Activated T-cell treated with anti-CD3 and anti-CD28 coated beads, Interleukin-2, amount 50 U/mL, for 1 hour (primary cell): ENCODE results near the gene ASIC4.
A peak's percentile ranks its signal among the peaks of the same experiment; 100 is the strongest.

ENCODE experiments used
- DNase-seq: peaks from one replicate; pipeline ENCODE4 v3.0.0-alpha.2; 2020

ASIC4 gene

GRCh38 chr2:219498280-219499057 is 15.8 kb upstream of the ASIC4 start, which contains the start of gene GMPPA:
TSS of gene GMPPA (plus strand) at chr2:219498891. CDS start at chr2:219499976, 1,085 bp downstream.
- DNase-seq, result peak; percentile 89

- DNase-seq, result no peak
Measured at GRCh38 chr2:219499058-219499307, 15.3 kb upstream of the ASIC4 start.

GRCh38 chr2:219499555-219499954 is 14.7 kb upstream of the ASIC4 start:
- no peak for DNase-seq

GRCh38 chr2:219500135-219500534 is 14.1 kb upstream of the ASIC4 start:
- no peak for DNase-seq

- no peak for DNase-seq
Measured at GRCh38 chr2:219501849-219502248, 12.4 kb upstream of the ASIC4 start.

- no peak for DNase-seq
Measured at GRCh38 chr2:219502618-219503017, 11.7 kb upstream of the ASIC4 start.

GRCh38 chr2:219505585-219505984 is 8.7 kb upstream of the ASIC4 start:
- DNase-seq, result no peak

- DNase-seq, result no peak
Measured at GRCh38 chr2:219506153-219506801, 8.0 kb upstream of the ASIC4 start.

GRCh38 chr2:219506802-219507526 is 7.3 kb upstream of the ASIC4 start:
- no peak for DNase-seq

GRCh38 chr2:219507581-219508443 is 6.5 kb upstream of the ASIC4 start:
- no peak for DNase-seq

- no peak for DNase-seq
Measured at GRCh38 chr2:219508444-219508734, 5.9 kb upstream of the ASIC4 start.

GRCh38 chr2:219508971-219509779 is 5.1 kb upstream of the ASIC4 start:
- no peak for DNase-seq

- DNase-seq, result peak; percentile 61
Measured at GRCh38 chr2:219509780-219510511, 4.3 kb upstream of the ASIC4 start.

- no peak for DNase-seq
Measured at GRCh38 chr2:219510512-219511135, 3.7 kb upstream of the ASIC4 start.

GRCh38 chr2:219511547-219512325 is 2.5 kb upstream of the ASIC4 start:
- DNase-seq, result no peak

- DNase-seq, result no peak
Measured at GRCh38 chr2:219512524-219513216, 1.6 kb upstream of the ASIC4 start.

GRCh38 chr2:219513787-219514186 is 495 bp upstream of the ASIC4 start:
- DNase-seq, result no peak

GRCh38 chr2:219514836-219515235 is 554 bp downstream of the ASIC4 start:
- DNase-seq, result no peak

GRCh38 chr2:219515874-219516629 is 1.8 kb downstream of the ASIC4 start:
- DNase-seq, result no peak
